SU-DHL-6 (cell line): Measurements from ENCODE around the gene MADD.

ENCODE experiments used
- H2AFZ ChIP-seq: fragments of 200-600 bp; sonication (generic); 2 replicates; pipeline ENCODE4 v1.6.1; 2014; ENCODE audit warnings: low read depth, mild to moderate bottlenecking, moderate library complexity, mixed read lengths, antibody characterized with exemption, low read length; ENCODE audit not compliant: severe bottlenecking
- H3F3A ChIP-seq: fragments of 200-600 bp; shearing (Covaris generic); 2 replicates; pipeline ENCODE4 v1.6.0; 2016; ENCODE audit warnings: antibody characterized with exemption, mild to moderate bottlenecking; ENCODE audit not compliant: insufficient read depth
- H3K27ac ChIP-seq: fragments of 200-600 bp; sonication (generic); 2 replicates; pipeline ENCODE4 v1.5.1; 2016; ENCODE audit warnings: low read depth, mild to moderate bottlenecking, low read length, moderate library complexity, mixed read lengths
- H3K27me3 ChIP-seq: fragments of 200-600 bp; sonication (generic), shearing (Covaris generic); 2 replicates; pipeline ENCODE4 v1.6.0; 2014; ENCODE audit warnings: mild to moderate bottlenecking, low read length
- H3K36me3 ChIP-seq: fragments of 200-600 bp; sonication (generic); 2 replicates; pipeline ENCODE4 v1.6.1; 2014; ENCODE audit warnings: mild to moderate bottlenecking, low read length, mixed read lengths
- H3K4me2 ChIP-seq: fragments of 300-600, 200-600 bp; shearing (Covaris generic), sonication (generic); 2 replicates; pipeline ENCODE4 v1.6.0; 2014; ENCODE audit warnings: low read length, low read depth, mild to moderate bottlenecking; ENCODE audit not compliant: poor library complexity, severe bottlenecking
- H3K4me3 ChIP-seq: fragments of 200-600 bp; sonication (generic); 2 replicates; pipeline ENCODE4 v1.5.1; 2014; ENCODE audit warnings: antibody characterized with exemption, low read length, mild to moderate bottlenecking, mixed read lengths; ENCODE audit not compliant: insufficient read depth, poor library complexity, severe bottlenecking
- H3K79me2 ChIP-seq: fragments of 200-600 bp; sonication (generic); 2 replicates; pipeline ENCODE4 v1.6.1; 2014; ENCODE audit warnings: mild to moderate bottlenecking, low read length, moderate library complexity; ENCODE audit not compliant: insufficient read depth
- H3K9ac ChIP-seq: fragments of 200-600 bp; sonication (generic); 2 replicates; pipeline ENCODE4 v1.7.0; 2014; ENCODE audit warnings: mild to moderate bottlenecking, low read length
- H3K9me2 ChIP-seq: fragments of 200-600 bp; sonication (generic); replicated peaks from 2 replicates; pipeline ENCODE4 v1.6.1; 2014; ENCODE audit warnings: low read length; ENCODE audit not compliant: insufficient read depth
- H3K9me3 ChIP-seq: fragments of 200-600 bp; sonication (generic); 2 replicates; pipeline ENCODE4 v1.6.1; 2014; ENCODE audit warnings: low read length, mixed read lengths; ENCODE audit not compliant: insufficient read depth
- H4K20me1 ChIP-seq: fragments of 200-600 bp; sonication (generic); 2 replicates; pipeline ENCODE4 v1.6.1; 2014; ENCODE audit warnings: low read depth, mild to moderate bottlenecking, antibody characterized with exemption, low read length, moderate library complexity, mixed read lengths
- EZH2phosphoT487 ChIP-seq: fragments of 200-600 bp; sonication (generic), shearing (Covaris generic); conservative IDR thresholded peaks from 2 replicates; pipeline ENCODE4 v1.6.1; 2018; ENCODE audit warnings: mild to moderate bottlenecking, antibody characterized with exemption, low read length, moderate library complexity, mixed read lengths
- TF ChIP-seq, protein P1 (sequence below): fragments of 200-600 bp; sonication (generic); IDR thresholded peaks from one replicate; pipeline ENCODE4 v1.5.1; 2017; ENCODE audit warnings: antibody characterized with exemption, mild to moderate bottlenecking, low read length, moderate library complexity; ENCODE audit not compliant: insufficient read depth, poor library complexity, severe bottlenecking

MADD gene

DNA sequence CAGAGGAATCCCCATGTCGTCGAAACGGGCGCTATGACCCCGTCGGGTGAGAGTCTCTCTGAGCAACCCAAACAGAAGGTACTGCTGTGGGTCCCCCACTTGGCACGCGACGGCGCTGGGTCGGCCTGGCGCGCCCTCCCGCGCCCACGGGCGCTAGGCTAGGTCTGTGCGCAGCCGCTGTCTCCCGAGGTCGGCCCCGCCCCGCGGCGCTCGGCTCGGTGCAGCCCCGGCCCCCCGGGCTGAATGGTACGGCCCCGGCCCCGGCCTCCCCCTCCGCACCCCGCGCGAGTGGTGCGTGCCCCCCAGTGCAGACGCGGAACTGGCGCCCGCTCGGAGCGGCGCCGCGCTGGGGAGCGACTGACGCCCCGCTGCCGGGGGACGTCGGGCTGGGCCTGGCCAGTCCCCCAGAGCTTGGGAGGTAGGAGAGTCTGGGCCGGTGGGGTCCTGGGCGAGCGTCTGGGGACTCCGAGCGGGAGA, at the start of gene MADD:
TSS of gene MADD (plus strand) at position 305 of the 477 bp plus-strand sequence.
- Histone ChIP-seq H3K79me2 (peaks cover 44% of the 10 kb centered on the region), H4K20me1 (peaks cover 13% of the 10 kb centered on the region; the same call in 1 of the 2 replicates), H3K9ac (peak within 1 kb of the TSS; percentile 65), H2AFZ (peak within 1 kb of the TSS; percentile 47), H3K4me3 (peak within 1 kb of the TSS; percentile 76), H3K9me2 (no peaks in the 10 kb centered on the region), H3K36me3 (no peaks in the 10 kb centered on the region), H3K27ac (peak within 1 kb of the TSS; percentile 70), H3F3A (peaks cover 24% of the 10 kb centered on the region), H3K27me3 (no peaks in the 10 kb centered on the region), H3K4me2 (peak within 1 kb of the TSS; percentile 74), H3K9me3 (no peaks in the 10 kb centered on the region)
- TF ChIP-seq EZH2phosphoT487: no peak

DNA sequence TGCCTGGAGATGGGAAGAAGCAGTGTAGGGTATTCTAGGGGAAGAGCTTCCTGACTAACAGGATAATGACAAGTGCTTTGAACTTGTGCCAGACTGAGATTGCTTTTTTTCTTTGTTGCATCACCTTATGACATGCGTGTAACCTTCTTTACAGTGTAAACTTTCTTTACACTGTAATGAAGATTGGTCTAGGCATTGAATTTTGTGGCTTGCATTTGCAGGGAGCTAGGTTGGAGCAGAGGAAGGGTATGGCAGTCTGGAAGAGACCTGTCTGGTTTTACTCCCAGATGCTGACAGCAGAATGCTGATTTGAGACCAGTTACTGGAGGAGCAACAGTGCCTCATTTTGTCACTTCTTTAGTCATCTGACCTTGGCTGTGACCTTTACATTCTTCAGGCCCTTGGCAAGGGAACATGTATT, 49.5 kb upstream of the MADD start:
- Histone ChIP-seq H3K27me3 (no peaks in the 10 kb centered on the region), H3K9me3 (no peaks in the 10 kb centered on the region), H4K20me1 (no peaks in the 10 kb centered on the region), H3K9ac (no peak overlapping the region), H3K27ac (peak overlapping the region; percentile 1; the same call in 1 of the 2 replicates), H3K9me2 (no peaks in the 10 kb centered on the region), H3K79me2 (peaks cover 28% of the 10 kb centered on the region), H2AFZ (no peak overlapping the region), H3K4me2 (no peak overlapping the region), H3K36me3 (peaks cover 9% of the 10 kb centered on the region), H3K4me3 (no peak overlapping the region), H3F3A (peaks cover 30% of the 10 kb centered on the region)
- TF ChIP-seq EZH2phosphoT487: no peak
- TF ChIP-seq, protein P1, sequence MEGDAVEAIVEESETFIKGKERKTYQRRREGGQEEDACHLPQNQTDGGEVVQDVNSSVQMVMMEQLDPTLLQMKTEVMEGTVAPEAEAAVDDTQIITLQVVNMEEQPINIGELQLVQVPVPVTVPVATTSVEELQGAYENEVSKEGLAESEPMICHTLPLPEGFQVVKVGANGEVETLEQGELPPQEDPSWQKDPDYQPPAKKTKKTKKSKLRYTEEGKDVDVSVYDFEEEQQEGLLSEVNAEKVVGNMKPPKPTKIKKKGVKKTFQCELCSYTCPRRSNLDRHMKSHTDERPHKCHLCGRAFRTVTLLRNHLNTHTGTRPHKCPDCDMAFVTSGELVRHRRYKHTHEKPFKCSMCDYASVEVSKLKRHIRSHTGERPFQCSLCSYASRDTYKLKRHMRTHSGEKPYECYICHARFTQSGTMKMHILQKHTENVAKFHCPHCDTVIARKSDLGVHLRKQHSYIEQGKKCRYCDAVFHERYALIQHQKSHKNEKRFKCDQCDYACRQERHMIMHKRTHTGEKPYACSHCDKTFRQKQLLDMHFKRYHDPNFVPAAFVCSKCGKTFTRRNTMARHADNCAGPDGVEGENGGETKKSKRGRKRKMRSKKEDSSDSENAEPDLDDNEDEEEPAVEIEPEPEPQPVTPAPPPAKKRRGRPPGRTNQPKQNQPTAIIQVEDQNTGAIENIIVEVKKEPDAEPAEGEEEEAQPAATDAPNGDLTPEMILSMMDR: no peak

DNA sequence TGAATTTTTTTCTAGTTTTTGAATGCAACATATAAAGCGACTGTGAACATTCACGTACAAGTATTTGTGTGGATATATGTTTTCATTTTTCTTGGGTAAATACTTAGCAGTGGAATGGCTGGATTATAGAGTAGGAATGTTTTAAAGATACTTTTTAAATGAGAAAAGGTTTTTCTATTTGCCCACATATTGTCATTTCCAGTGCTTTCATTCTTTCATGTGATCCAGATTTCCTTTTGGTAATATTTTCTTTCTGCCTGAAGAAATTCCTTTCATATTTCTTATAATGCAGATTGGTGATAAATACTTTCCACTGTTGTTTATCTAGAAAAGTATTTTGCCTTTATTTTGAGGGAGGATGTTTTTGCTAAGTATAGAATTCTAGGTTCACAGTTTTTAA, 47.2 kb upstream of the MADD start:
- peaks cover 9% of the 10 kb centered on the region for H3K36me3 ChIP-seq
- no peaks in the 10 kb centered on the region for H4K20me1 ChIP-seq

More for the DNA sequence above, 47.2 kb upstream of the MADD start:
- H3K4me2 ChIP-seq: no peak overlapping the region
- H3K79me2 ChIP-seq: peaks cover 14% of the 10 kb centered on the region; the same call in 1 of the 2 replicates
- H2AFZ ChIP-seq: no peak overlapping the region
- no peak for TF ChIP-seq EZH2phosphoT487
- TF ChIP-seq, protein P1: no peak
- H3K4me3 ChIP-seq: no peak overlapping the region
- peaks cover 16% of the 10 kb centered on the region for H3F3A ChIP-seq
- H3K27me3 ChIP-seq: no peaks in the 10 kb centered on the region
- H3K27ac ChIP-seq: no peak overlapping the region
- no peaks in the 10 kb centered on the region for H3K9me3 ChIP-seq
- no peak overlapping the region for H3K9ac ChIP-seq
- H3K9me2 ChIP-seq: no peaks in the 10 kb centered on the region
